ENCODE data around the gene DYNLRB2.

The DYNLRB2 gene

GRCh38 chr16:80540516-80541305, at the start of gene DYNLRB2:
Gene DYNLRB2, plus strand, starts transcription at chr16:80540993. Its CDS starts 84 bp downstream, at chr16:80541077.
- FAIRE-seq: peak; percentile 87

GRCh38 chr16:80500116-80500859, 40.5 kb upstream of the DYNLRB2 start:
- no peak for FAIRE-seq

- no peak for FAIRE-seq
Measured at GRCh38 chr16:80500961-80501525, 39.8 kb upstream of the DYNLRB2 start.

GRCh38 chr16:80503107-80503506, 37.7 kb upstream of the DYNLRB2 start:
- no peak for FAIRE-seq

- FAIRE-seq: no peak
Measured at GRCh38 chr16:80507538-80507937, 33.3 kb upstream of the DYNLRB2 start.

- FAIRE-seq: no peak
Measured at GRCh38 chr16:80509872-80510271, 30.9 kb upstream of the DYNLRB2 start.

- FAIRE-seq: no peak
Measured at GRCh38 chr16:80511824-80512592, 28.8 kb upstream of the DYNLRB2 start.

GRCh38 chr16:80512593-80512853, 28.3 kb upstream of the DYNLRB2 start:
- no peak for FAIRE-seq

- FAIRE-seq: no peak
Measured at GRCh38 chr16:80515374-80515773, 25.4 kb upstream of the DYNLRB2 start.

- no peak for FAIRE-seq
Measured at GRCh38 chr16:80517846-80518245, 22.9 kb upstream of the DYNLRB2 start.

- FAIRE-seq: no peak
Measured at GRCh38 chr16:80518436-80518835, 22.4 kb upstream of the DYNLRB2 start.

- FAIRE-seq: no peak
Measured at GRCh38 chr16:80519189-80519588, 21.6 kb upstream of the DYNLRB2 start.

GRCh38 chr16:80525420-80525819, 15.4 kb upstream of the DYNLRB2 start:
- no peak for FAIRE-seq

GRCh38 chr16:80526418-80527061, 14.3 kb upstream of the DYNLRB2 start:
- FAIRE-seq: peak; percentile 87

- no peak for FAIRE-seq
Measured at GRCh38 chr16:80527297-80527696, 13.5 kb upstream of the DYNLRB2 start.

- no peak for FAIRE-seq
Measured at GRCh38 chr16:80530479-80530878, 10.3 kb upstream of the DYNLRB2 start.

- no peak for FAIRE-seq
Measured at GRCh38 chr16:80536238-80536637, 4.6 kb upstream of the DYNLRB2 start.

- FAIRE-seq: no peak
Measured at GRCh38 chr16:80541306-80541694, 507 bp downstream of the DYNLRB2 start.

- no peak for FAIRE-seq
Measured at GRCh38 chr16:80543162-80543561, 2.4 kb downstream of the DYNLRB2 start.

- no peak for FAIRE-seq
Measured at GRCh38 chr16:80544326-80544725, 3.5 kb downstream of the DYNLRB2 start.

- FAIRE-seq: no peak
Measured at GRCh38 chr16:80546249-80546648, 5.5 kb downstream of the DYNLRB2 start.

- no peak for FAIRE-seq
Measured at GRCh38 chr16:80547145-80547544, 6.4 kb downstream of the DYNLRB2 start.

- FAIRE-seq: no peak
Measured at GRCh38 chr16:80552277-80552676, 11.5 kb downstream of the DYNLRB2 start.

Data from endometrium (tissue), 2 donors.